Measurements from ENCODE around the gene C6orf15.

DNA sequence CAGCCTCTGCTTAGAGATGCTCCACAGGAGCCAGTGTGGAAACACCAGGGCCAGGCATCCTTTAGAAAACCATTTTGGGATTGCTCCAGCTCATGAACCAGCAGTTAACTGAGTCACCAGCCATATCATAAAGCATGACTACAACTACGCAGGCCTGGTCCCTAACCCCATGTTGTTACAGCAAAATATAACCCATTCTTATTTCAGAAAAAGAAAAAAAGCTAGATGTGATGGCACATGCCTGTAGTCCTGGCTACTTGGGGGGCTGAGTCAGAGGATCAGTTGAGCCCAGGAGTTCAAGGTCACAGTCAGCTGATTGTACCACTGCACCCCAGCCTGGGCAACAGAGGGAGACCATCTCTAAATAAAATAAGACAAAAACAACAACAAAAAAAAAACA, 36.8 kb downstream of the C6orf15 start:
- TF ChIP-seq, protein P1, sequence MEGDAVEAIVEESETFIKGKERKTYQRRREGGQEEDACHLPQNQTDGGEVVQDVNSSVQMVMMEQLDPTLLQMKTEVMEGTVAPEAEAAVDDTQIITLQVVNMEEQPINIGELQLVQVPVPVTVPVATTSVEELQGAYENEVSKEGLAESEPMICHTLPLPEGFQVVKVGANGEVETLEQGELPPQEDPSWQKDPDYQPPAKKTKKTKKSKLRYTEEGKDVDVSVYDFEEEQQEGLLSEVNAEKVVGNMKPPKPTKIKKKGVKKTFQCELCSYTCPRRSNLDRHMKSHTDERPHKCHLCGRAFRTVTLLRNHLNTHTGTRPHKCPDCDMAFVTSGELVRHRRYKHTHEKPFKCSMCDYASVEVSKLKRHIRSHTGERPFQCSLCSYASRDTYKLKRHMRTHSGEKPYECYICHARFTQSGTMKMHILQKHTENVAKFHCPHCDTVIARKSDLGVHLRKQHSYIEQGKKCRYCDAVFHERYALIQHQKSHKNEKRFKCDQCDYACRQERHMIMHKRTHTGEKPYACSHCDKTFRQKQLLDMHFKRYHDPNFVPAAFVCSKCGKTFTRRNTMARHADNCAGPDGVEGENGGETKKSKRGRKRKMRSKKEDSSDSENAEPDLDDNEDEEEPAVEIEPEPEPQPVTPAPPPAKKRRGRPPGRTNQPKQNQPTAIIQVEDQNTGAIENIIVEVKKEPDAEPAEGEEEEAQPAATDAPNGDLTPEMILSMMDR (IDR thresholded peaks at IDR 0.05 in 8 of 11, conservative IDR thresholded peaks at IDR 0.05 in 3 of 11): no peak
- TF ChIP-seq POLR2AphosphoS5 (IDR thresholded peaks at IDR 0.05) (no peak), POLR2A (IDR thresholded peaks at IDR 0.05) (no peak)

All from spleen (tissue), 7 donors.